ENCODE data around the gene EGLN1.

Gene EGLN1

GRCh38 chr1:231415018-231415583 lies 7.0 kb downstream of the EGLN1 start:
- H3K4me3 ChIP-seq (ENCODE audit: low read depth, low read length), result no peak overlapping the region
- no peak for TF ChIP-seq CTCF (IDR thresholded peaks at IDR 0.05; ENCODE audit: low read depth, low read length)

- no peak overlapping the region for H3K4me3 ChIP-seq (ENCODE audit: low read depth, low read length)
- no peak for TF ChIP-seq CTCF (IDR thresholded peaks at IDR 0.05; ENCODE audit: low read depth, low read length)
Observed at GRCh38 chr1:231414260-231415016, 7.6 kb downstream of the EGLN1 start.

GRCh38 chr1:231413749-231414082 lies 8.4 kb downstream of the EGLN1 start:
- no peak for TF ChIP-seq CTCF (IDR thresholded peaks at IDR 0.05; ENCODE audit: low read depth, low read length)
- H3K4me3 ChIP-seq (ENCODE audit: low read depth, low read length), result no peak overlapping the region

- H3K4me3 ChIP-seq (ENCODE audit: low read depth, low read length), result no peak overlapping the region
- TF ChIP-seq CTCF (IDR thresholded peaks at IDR 0.05; ENCODE audit: low read depth, low read length), result no peak
Observed at GRCh38 chr1:231411036-231411531, 11.0 kb downstream of the EGLN1 start.

- TF ChIP-seq CTCF (IDR thresholded peaks at IDR 0.05; ENCODE audit: low read depth, low read length), result no peak
- no peak overlapping the region for H3K4me3 ChIP-seq (ENCODE audit: low read depth, low read length)
Observed at GRCh38 chr1:231410036-231410612, 12.0 kb downstream of the EGLN1 start.

- TF ChIP-seq CTCF (IDR thresholded peaks at IDR 0.05; ENCODE audit: low read depth, low read length), result no peak
- no peak overlapping the region for H3K4me3 ChIP-seq (ENCODE audit: low read depth, low read length)
Observed at GRCh38 chr1:231408528-231409094, 13.5 kb downstream of the EGLN1 start.
